Suppressor macrophage treated with lipopolysaccharide for 1 hour (primary cell): ENCODE results near the gene ATP9B.
A peak's percentile ranks its signal among the peaks of the same experiment; 100 is the strongest.
"Not testable (repeated sequence)": the region's sequence is repeated elsewhere in the genome, so short reads cannot be mapped to it uniquely, and the experiment has no call there.

Source experiments
- DNase-seq, 3 donors: peaks; one replicate each; pipeline ENCODE4 v3.0.0-alpha.2; 2020 to 2022

ATP9B gene

GRCh38 chr18:79071037-79071436, 1.8 kb downstream of the ATP9B start:
- DNase-seq, result peak; percentile 69 to 91 (median 81)

- peak; percentile 67 to 85 (median 68) for DNase-seq
These were observed 2.5 kb downstream of the ATP9B start for GRCh38 chr18:79071503-79072210.

- DNase-seq, result not testable (repeated sequence)
These were observed 3.5 kb downstream of the ATP9B start for GRCh38 chr18:79072655-79073054.

GRCh38 chr18:79077181-79077580, 8.0 kb downstream of the ATP9B start:
- no peak for DNase-seq

- not testable (repeated sequence) for DNase-seq
These were observed 9.6 kb downstream of the ATP9B start for GRCh38 chr18:79078791-79079190.

GRCh38 chr18:79092874-79093273, 23.7 kb downstream of the ATP9B start:
- peak; percentile 15 to 56 (median 51) for DNase-seq

GRCh38 chr18:79093986-79094385, 24.8 kb downstream of the ATP9B start:
- DNase-seq, result no peak

- DNase-seq, result no peak
These were observed 26.0 kb downstream of the ATP9B start for GRCh38 chr18:79095216-79095615.

- no peak for DNase-seq
These were observed 31.8 kb downstream of the ATP9B start for GRCh38 chr18:79100944-79101343.

- DNase-seq, result no peak
These were observed 33.7 kb downstream of the ATP9B start for GRCh38 chr18:79102886-79103285.

GRCh38 chr18:79104137-79104536, 34.9 kb downstream of the ATP9B start:
- no peak for DNase-seq

- DNase-seq, result no peak
These were observed 36.3 kb downstream of the ATP9B start for GRCh38 chr18:79105455-79105854.

- peak; percentile 22 to 53 (median 47) for DNase-seq
These were observed 36.9 kb downstream of the ATP9B start for GRCh38 chr18:79106084-79106483.

- DNase-seq, result no peak
These were observed 38.7 kb downstream of the ATP9B start for GRCh38 chr18:79107886-79108285.

- DNase-seq, result peak; percentile 31 to 42 (median 37)
These were observed 39.5 kb downstream of the ATP9B start for GRCh38 chr18:79108549-79109215.

GRCh38 chr18:79111483-79111882, 42.3 kb downstream of the ATP9B start:
- DNase-seq, result no peak

GRCh38 chr18:79117385-79117784, 48.2 kb downstream of the ATP9B start:
- DNase-seq, result peak; percentile 41 to 68 (median 56)

- no peak for DNase-seq
These were observed 48.6 kb downstream of the ATP9B start for GRCh38 chr18:79117788-79118187.

- DNase-seq, result no peak
These were observed 49.6 kb downstream of the ATP9B start for GRCh38 chr18:79118797-79119196.

GRCh38 chr18:79121746-79122474, 52.7 kb downstream of the ATP9B start:
- DNase-seq, result no peak

- DNase-seq, result peak; percentile 47 to 63 (median 53)
These were observed 54.8 kb downstream of the ATP9B start for GRCh38 chr18:79123948-79124347.

GRCh38 chr18:79129120-79129519, 59.9 kb downstream of the ATP9B start:
- DNase-seq, result peak in 1 of 3 donors; percentile 16

- no peak for DNase-seq
These were observed 64.5 kb downstream of the ATP9B start for GRCh38 chr18:79133724-79134123.

- no peak for DNase-seq
These were observed 66.7 kb downstream of the ATP9B start for GRCh38 chr18:79135924-79136323.
